DMS53 (cell line): ENCODE measurements around the gene VIM.
A peak's percentile ranks its signal among the peaks of the same experiment; 100 is the strongest.
"Not testable (repeated sequence)": the region's sequence is repeated elsewhere in the genome, so short reads cannot be mapped to it uniquely, and the experiment has no call there.

Experiments used
- DNase-seq: peaks from one replicate; lab custom pipeline; 2025; lab: John Stamatoyannopoulos, UW

Gene VIM

GRCh38 chr10:17256627-17257026, 28.6 kb downstream of the VIM start:
- no peak for DNase-seq

DNA sequence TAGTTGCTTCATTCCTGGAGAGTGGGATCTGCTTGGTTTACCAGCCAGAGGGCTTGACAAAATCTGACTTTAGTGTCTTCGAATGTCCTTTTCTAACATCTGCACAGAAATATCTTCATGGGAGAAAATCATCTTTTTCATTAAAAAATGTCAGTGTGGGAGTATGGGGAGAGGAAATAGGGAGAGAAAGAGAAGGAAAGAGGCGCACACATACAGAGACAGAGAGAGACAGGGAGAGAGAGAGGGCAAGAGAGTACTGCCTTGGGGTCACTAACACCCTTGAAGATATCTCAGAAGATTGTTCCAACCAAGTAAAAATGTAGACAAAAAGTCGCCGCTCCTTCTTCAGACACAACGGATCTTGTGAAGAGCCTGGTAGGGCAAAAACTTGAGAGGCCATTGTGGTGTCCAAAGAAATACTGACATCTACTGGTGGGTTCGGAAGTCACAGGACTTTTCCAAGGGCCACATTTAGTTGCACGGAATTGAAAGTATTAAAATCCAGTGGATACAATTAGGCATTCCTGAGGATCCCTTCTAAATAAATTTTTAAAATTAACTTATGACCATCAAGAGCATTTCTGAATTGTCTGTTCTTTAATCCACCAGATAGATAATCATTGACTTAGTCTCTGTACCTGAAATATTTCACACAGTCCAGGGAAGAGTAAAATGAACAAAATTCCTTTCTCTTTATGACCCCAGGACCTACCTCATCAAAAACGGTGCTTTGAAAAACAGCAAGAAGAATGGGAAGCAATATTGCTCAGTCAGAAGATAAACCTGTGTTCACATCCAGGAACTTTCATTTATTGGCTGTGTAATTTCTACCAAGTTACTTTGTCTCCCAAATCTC, 29.7 kb downstream of the VIM start:
- peak; percentile 84 for DNase-seq

DNA sequence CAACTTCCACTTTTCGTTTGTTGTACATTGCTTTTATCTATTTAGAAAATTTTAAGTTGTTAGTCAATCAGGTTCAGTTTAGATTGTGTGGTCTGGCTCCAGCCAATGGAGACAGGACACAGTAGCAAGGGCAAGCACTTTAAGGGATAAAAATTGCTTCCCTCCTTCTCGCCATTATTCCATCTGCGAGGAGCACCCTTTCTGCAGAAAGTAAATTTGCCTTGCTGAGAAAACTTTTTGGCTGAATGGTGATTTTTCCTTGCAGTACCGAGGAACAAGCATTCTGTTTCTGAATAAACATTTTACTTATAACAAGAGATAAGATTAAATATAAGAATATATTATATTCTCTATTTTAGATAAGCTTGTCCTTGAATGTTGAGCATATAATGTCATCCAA, 34.5 kb downstream of the VIM start:
- DNase-seq = peak; percentile 27

- peak; percentile 31 for DNase-seq
Measured at GRCh38 chr10:17263580-17263979, 35.5 kb downstream of the VIM start.

GRCh38 chr10:17265468-17265867, 37.4 kb downstream of the VIM start:
- DNase-seq = no peak

DNA sequence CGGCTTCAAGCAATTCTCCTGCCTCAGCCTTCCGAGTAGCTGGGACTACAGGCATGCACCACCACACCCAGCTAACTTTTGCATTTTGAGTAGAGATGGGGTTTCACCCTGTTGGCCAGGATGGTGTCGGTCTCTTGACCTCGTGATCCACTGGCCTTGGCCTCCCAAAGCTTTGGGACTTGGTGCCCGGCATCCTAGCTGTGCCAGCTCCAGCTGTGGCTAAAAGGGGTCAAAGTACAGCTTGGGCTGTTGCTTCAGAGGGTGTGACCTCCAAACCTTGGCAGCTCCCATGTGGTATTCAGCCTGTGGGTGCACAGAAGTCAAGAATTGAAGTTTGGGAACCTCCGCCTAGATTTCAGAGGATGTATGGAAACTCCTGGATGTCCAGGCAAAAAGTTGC, 38.5 kb downstream of the VIM start:
- DNase-seq = not testable (repeated sequence)

DNA sequence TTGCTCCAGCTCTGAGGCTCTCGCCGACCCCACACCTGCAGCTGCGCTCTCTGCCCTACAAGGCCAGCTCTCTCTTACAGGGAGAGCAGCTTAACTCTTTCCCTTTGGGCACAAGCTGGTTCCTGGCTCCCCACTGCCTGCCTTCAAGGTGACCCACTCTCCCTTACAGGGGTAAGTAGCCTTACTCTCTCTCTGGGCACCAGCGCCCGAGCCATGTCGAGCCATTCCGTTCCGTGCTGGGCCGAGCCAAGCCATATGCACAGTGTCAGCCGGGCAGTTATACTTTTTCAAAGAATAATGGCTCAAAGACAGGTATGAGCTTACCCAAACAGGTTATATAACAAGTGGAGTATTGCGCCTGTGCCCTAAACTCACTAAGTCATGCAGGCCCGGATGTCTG, 44.6 kb downstream of the VIM start:
- DNase-seq = no peak

GRCh38 chr10:17273403-17273802, 45.4 kb downstream of the VIM start:
- DNase-seq = peak; percentile 90

GRCh38 chr10:17276756-17277424, 48.8 kb downstream of the VIM start:
- DNase-seq = no peak

GRCh38 chr10:17278607-17279240, 50.7 kb downstream of the VIM start:
- DNase-seq = no peak

DNA sequence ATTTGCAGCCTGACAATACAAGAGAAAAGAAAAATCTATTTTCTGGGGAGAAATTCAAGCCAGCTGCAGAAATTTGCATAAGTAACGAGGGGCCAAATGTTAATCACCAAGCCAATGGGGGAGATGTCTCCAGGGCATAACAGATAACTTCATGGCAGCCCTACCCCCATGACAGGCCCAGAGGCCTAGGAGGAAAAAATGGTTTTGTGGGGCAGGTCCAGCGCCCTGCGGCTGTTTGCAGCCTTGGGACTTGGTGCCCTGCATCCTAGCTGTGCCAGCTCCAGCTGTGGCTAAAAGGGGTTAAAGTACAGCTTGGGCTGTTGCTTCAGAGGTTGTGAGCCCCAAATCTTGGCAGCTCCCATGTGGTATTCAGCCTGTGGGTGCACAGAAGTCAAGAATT, 54.3 kb downstream of the VIM start:
- DNase-seq = no peak

DNA sequence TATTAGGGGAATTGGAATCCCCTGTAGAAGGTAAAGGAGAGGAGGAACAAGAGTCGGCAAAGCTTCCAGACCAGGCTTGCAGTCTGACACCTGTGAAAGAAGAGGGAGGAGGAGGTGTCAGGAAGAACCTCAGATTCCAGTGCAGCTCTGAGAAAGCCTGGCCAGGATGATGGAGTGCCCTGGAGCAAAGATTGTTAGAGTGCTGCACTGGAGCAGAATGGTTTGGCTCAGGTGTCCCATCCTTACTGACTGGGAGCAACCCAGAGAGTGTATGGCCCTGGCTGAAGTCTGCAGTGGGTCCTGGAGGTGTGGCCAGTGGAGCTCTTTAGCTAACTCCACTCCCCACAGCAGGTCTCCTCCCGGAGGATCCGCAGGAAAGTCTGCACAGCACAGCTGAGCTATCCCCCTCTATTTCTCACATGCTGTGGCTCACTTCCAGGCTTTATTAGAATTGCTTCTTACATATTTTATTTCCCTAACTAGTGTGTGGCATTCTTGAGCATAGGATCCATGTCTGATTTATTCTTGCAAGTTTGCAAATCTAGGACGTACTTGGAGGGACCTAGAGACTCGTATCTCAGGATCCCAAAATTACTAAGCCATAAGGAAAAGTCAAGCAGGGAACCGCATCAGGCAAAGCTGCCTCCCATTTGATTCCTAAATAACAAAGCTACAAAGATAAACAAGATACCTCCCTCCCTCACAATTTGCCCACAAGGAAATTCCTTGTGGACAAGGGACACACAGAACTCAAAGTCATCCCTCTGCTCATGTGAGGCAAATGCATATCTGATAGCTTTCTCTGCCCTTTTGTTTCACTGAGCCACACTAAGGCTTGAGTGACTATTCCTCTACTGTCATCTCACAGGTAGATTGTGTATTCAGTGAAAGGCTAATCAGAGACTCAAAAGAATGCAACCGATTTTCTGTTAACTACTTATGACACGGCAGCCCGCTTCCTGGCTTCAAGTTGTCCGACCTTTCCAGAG, 58.8 kb downstream of the VIM start:
- no peak for DNase-seq
